GM19193 (cell line): ENCODE data around the gene FBXW4.

Experiments used
- POLR2A ChIP-seq: IDR thresholded peaks from 4 replicates; pipeline ENCODE4 v1.6.1; 2011; ENCODE audit not compliant: insufficient read depth, insufficient read length; ENCODE audit errors: extremely low read depth

The FBXW4 gene

GRCh38 chr10:101709359-101710058 is 14.5 kb upstream of the FBXW4 start:
- TF ChIP-seq POLR2A = no peak

GRCh38 chr10:101708870-101709269 is 13.9 kb upstream of the FBXW4 start:
- TF ChIP-seq POLR2A = no peak

GRCh38 chr10:101708073-101708472 is 13.1 kb upstream of the FBXW4 start:
- no peak for TF ChIP-seq POLR2A

- TF ChIP-seq POLR2A = no peak
Observed at GRCh38 chr10:101704331-101704730, 9.4 kb upstream of the FBXW4 start.

GRCh38 chr10:101696632-101697031 is 1.7 kb upstream of the FBXW4 start:
- no peak for TF ChIP-seq POLR2A

- TF ChIP-seq POLR2A = no peak
Observed at GRCh38 chr10:101695404-101695890, 477 bp upstream of the FBXW4 start.

- TF ChIP-seq POLR2A = peak; percentile 59
Observed at GRCh38 chr10:101693978-101694673, 844 bp downstream of the FBXW4 start.

- no peak for TF ChIP-seq POLR2A
Observed at GRCh38 chr10:101693651-101693977, 1.4 kb downstream of the FBXW4 start.

- no peak for TF ChIP-seq POLR2A
Observed at GRCh38 chr10:101691081-101691480, 3.9 kb downstream of the FBXW4 start.

- no peak for TF ChIP-seq POLR2A
Observed at GRCh38 chr10:101690461-101690860, 4.5 kb downstream of the FBXW4 start.

- TF ChIP-seq POLR2A = no peak
Observed at GRCh38 chr10:101687071-101687658, 7.8 kb downstream of the FBXW4 start.

GRCh38 chr10:101686133-101686925 is 8.6 kb downstream of the FBXW4 start:
- TF ChIP-seq POLR2A = no peak

GRCh38 chr10:101684782-101685181 is 10.2 kb downstream of the FBXW4 start:
- TF ChIP-seq POLR2A = no peak

GRCh38 chr10:101683276-101683675 is 11.7 kb downstream of the FBXW4 start:
- no peak for TF ChIP-seq POLR2A

GRCh38 chr10:101682172-101682825 is 12.7 kb downstream of the FBXW4 start:
- no peak for TF ChIP-seq POLR2A

GRCh38 chr10:101676565-101676964 is 18.4 kb downstream of the FBXW4 start:
- no peak for TF ChIP-seq POLR2A

GRCh38 chr10:101675115-101675514 is 19.9 kb downstream of the FBXW4 start:
- no peak for TF ChIP-seq POLR2A
